OCI-LY7 (cell line): Measurements from ENCODE around the gene P2RX1.

ENCODE experiments used
- CTCF ChIP-seq: fragments of 200-600 bp; sonication (generic); conservative IDR thresholded peaks from 2 replicates; pipeline ENCODE4 v1.5.1; 2014; ENCODE audit warnings: mild to moderate bottlenecking, antibody characterized with exemption, low read length, moderate library complexity, mixed read lengths
- EZH2phosphoT487 ChIP-seq: fragments of 200-600 bp; sonication (generic); IDR thresholded peaks from 2 replicates; pipeline ENCODE4 v1.6.1; 2018; ENCODE audit warnings: low read depth, borderline replicate concordance, mild to moderate bottlenecking, mixed run types, antibody characterized with exemption, low read length, moderate library complexity, mixed read lengths

- TF ChIP-seq CTCF (no peak), EZH2phosphoT487 (no peak)
Observed at GRCh38 chr17:3937359-3937758, 21.1 kb upstream of the P2RX1 start.
